ENCODE results near the gene IL1RL2.

DNA sequence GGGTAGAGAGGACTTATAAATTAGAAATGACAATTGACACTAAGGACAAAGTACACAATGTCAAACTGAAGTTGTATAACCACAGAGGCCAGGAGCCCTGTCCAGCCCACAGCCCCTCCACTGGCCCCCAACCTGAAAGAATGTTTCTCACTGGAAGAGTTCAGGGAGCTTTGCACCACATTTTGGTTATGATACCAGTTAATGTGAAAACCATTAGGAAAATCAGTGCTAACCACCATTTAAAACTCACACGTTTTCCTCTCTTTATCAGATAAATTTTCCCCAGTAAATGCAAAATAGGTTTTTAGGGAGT, 6.2 kb upstream of the IL1RL2 start:
- TF ChIP-seq MAX (IDR thresholded peaks at IDR 0.05) (no peak), SP1 (IDR thresholded peaks at IDR 0.05; ENCODE audit: low read depth) (no peak), CTCF (IDR thresholded peaks at IDR 0.05 in 2 of 3, conservative IDR thresholded peaks at IDR 0.05 in 1 of 3; ENCODE audit: borderline replicate concordance in 1 of 3, insufficient read depth in 1 of 3, low read depth in 2 of 3, low read length in 2 of 3) (no peak), EZH2 (IDR thresholded peaks at IDR 0.05) (no peak), POLR2A (IDR thresholded peaks at IDR 0.05; ENCODE audit: borderline replicate concordance, extremely low read depth, insufficient read depth, insufficient read length) (no peak)

All from HCT116 (cell line).